Activated CD8-positive, alpha-beta T cell treated with anti-CD3 and anti-CD28 coated beads for 36 hours (primary cell): ENCODE measurements around the gene PNMA8A. TPM values are rescaled to one million over a fixed set of nuclear protein-coding genes. Genes with fewer than 3 reads are reported as not detected.
A peak's percentile ranks its signal among the peaks of the same experiment; 100 is the strongest.

Experiments
- ATAC-seq: fragments of 200-7000 bp; cut with Tn5 transposase; one replicate; pipeline ENCODE4 v1.10.0; 2021; ENCODE audit warnings: mild to moderate bottlenecking, moderate library complexity
- CTCF ChIA-PET: fragments of 350-600 bp; sonication (Branson Sonifier 250); formaldehyde crosslinking; loops from one replicate; lab custom pipeline; 2021; ENCODE audit warnings: antibody characterized with exemption; lab: Charles Lee
- POLR2A ChIA-PET: fragments of 350-600 bp; sonication (Branson Sonifier 250); formaldehyde crosslinking; loops from one replicate; lab custom pipeline; 2021; ENCODE audit warnings: antibody characterized with exemption; lab: Charles Lee
- DNase-seq: peaks from one replicate; pipeline ENCODE4 v3.0.0-alpha.2; 2020
- H3K27ac Mint-ChIP-seq: one replicate; pipeline ENCODE4 v1.8.0; 2021; ENCODE audit warnings: mild to moderate bottlenecking, mixed read lengths
- H3K27me3 Mint-ChIP-seq: one replicate; pipeline ENCODE4 v1.8.0; 2021; ENCODE audit warnings: mixed read lengths
- H3K36me3 Mint-ChIP-seq: one replicate; pipeline ENCODE4 v1.8.0; 2021; ENCODE audit warnings: low read depth, mixed read lengths
- H3K4me1 Mint-ChIP-seq: one replicate; pipeline ENCODE4 v1.8.0; 2021; ENCODE audit warnings: low read depth, mixed read lengths
- H3K4me3 Mint-ChIP-seq: one replicate; pipeline ENCODE4 v1.8.0; 2021; ENCODE audit warnings: mild to moderate bottlenecking, moderate library complexity, mixed read lengths
- H3K9me3 Mint-ChIP-seq: one replicate; pipeline ENCODE4 v1.8.0; 2021; ENCODE audit warnings: mixed read lengths
- intact Hi-C: fragments of 100-400 bp; cut with micrococcal nuclease; formaldehyde crosslinking; loops from one replicate; pipeline ENCODE4 v1.10.0; 2022
- total RNA-seq, 2 experiments: library from RNA; stranded (reverse); gene quantifications; one replicate each; pipeline ENCODE4 v1.2.3, GENCODE V29; 2021
- TF ChIP-seq, protein P1 (sequence below): fragments of 200-600 bp; IDR thresholded peaks from one replicate; pipeline ENCODE4 v1.8.0; 2022; ENCODE audit warnings: antibody characterized with exemption, mild to moderate bottlenecking

Gene PNMA8A, protein sequence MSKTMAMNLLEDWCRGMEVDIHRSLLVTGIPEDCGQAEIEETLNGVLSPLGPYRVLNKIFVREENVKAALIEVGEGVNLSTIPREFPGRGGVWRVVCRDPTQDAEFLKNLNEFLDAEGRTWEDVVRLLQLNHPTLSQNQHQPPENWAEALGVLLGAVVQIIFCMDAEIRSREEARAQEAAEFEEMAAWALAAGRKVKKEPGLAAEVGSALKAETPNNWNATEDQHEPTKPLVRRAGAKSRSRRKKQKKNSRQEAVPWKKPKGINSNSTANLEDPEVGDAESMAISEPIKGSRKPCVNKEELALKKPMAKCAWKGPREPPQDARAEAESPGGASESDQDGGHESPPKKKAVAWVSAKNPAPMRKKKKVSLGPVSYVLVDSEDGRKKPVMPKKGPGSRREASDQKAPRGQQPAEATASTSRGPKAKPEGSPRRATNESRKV
- not detected for total RNA-seq

DNA sequence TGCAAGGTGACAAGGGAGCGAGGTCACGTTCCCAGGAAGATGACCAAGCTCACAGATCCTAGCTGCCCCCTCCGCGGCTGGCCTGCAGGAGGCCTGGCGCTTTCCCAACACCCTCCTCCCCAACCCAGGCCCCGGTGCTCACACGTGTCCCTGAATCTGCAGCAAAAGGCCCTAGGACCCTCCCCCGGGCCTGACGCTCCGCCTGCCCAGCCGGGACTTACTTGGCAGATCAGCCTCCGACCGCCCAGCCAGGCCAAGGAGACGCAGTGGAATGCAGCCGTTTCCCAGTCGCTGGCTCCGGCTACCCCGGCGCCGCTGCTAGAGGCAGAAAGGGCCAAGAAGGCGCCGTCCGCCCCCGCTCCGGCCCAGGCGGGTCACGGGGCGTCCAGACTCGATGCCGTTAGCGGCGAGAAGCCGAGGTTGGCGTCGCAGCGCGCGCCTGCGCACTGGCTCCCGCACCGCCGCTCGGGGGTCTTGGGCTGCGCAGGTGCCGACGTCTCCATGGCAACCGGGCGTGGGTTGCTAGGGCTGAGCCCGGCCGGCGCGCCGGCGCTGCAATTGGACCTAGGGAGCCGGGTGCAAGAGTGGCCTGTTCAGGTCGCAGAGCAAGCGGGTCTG lies at the start of gene PNMA8A:
TSS of gene PNMA8A (minus strand) at position 448 of the 618 bp plus-strand sequence. CDS start 528 bp downstream, outside the sequence.
- H3K4me3 Mint-ChIP-seq, result no peak within 1 kb of the TSS
- H3K27ac Mint-ChIP-seq, result no peak within 1 kb of the TSS
- no peak for ATAC-seq
- H3K36me3 Mint-ChIP-seq, result no peaks in the 10 kb centered on the region
- intact Hi-C loops, result no loop called here
- no peaks in the 10 kb centered on the region for H3K9me3 Mint-ChIP-seq
- TF ChIP-seq, protein P1, sequence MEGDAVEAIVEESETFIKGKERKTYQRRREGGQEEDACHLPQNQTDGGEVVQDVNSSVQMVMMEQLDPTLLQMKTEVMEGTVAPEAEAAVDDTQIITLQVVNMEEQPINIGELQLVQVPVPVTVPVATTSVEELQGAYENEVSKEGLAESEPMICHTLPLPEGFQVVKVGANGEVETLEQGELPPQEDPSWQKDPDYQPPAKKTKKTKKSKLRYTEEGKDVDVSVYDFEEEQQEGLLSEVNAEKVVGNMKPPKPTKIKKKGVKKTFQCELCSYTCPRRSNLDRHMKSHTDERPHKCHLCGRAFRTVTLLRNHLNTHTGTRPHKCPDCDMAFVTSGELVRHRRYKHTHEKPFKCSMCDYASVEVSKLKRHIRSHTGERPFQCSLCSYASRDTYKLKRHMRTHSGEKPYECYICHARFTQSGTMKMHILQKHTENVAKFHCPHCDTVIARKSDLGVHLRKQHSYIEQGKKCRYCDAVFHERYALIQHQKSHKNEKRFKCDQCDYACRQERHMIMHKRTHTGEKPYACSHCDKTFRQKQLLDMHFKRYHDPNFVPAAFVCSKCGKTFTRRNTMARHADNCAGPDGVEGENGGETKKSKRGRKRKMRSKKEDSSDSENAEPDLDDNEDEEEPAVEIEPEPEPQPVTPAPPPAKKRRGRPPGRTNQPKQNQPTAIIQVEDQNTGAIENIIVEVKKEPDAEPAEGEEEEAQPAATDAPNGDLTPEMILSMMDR, result no peak
- ChIA-PET CTCF (interaction anchor here (1.1 kb wide), 1 partner anchor 76 kb away, joined by 3 read pairs; no protein-coding TSS in a partner anchor), POLR2A (no interaction called here)
- H3K4me1 Mint-ChIP-seq, result no peaks in the 10 kb centered on the region
- H3K27me3 Mint-ChIP-seq, result peaks cover 41% of the 10 kb centered on the region
- no peak for DNase-seq

DNA sequence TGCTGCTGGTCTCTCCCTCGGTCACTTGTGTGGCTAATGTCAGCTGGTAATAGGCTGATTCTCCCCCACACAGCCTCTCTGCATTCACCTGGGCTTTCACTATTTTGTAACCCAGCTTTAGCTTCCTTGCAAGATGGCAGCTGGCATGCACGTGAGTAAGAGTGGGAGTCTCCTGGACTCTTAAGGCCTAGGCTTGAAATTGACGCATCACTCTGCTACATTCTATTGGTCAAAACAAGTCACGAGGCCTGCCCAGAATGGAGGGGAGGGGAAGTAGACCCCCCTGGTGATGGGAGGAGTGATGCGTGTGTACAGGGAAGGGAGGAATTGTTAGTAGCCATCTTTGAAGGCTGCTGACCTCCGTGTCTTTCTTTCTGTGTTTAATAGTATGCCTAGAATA lies 49.3 kb upstream of the PNMA8A start:
- POLR2A ChIA-PET, result interaction anchor here (0.9 kb wide), 1 partner anchor 12 kb away, joined by 4 read pairs; no protein-coding TSS in a partner anchor
- Mint-ChIP-seq H3K27me3 (no peaks in the 10 kb centered on the region), H3K9me3 (peaks cover 5% of the 10 kb centered on the region), H3K36me3 (peaks cover 7% of the 10 kb centered on the region), H3K4me3 (no peak overlapping the region), H3K27ac (peak overlapping the region; percentile 64), H3K4me1 (peaks cover 41% of the 10 kb centered on the region)
- ATAC-seq (no peak), DNase-seq (peak; percentile 26)
- CTCF ChIA-PET, result interaction anchor here (1.2 to 14.4 kb wide), 4 partner anchors 9 to 125 kb away, joined by 3 to 219 read pairs (median 14); no protein-coding TSS in a partner anchor
- intact Hi-C loops, result no loop called here
- TF ChIP-seq, protein P1, result no peak

DNA sequence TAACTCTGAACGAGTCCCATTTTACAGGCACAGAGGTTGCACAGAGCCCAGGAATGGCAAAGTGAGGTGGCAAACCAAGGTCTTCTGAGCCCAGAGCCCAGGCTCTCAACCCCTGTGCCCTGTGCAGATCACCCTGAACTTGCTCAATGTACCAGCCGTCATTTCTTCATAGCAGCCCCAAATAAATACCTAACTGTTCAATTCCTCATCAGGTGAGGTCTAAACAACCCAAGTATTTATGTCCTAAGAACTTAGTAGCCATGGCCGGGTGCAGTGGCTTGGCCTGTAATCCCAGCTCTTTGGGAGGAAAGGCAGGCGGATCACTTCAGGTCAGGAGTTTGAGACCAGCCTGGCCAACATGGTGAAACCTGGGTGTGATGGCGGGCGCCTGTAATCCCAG lies 46.1 kb upstream of the PNMA8A start:
- POLR2A ChIA-PET, result interaction anchor here (0.8 kb wide), 1 partner anchor 110 kb away, joined by 3 read pairs; no protein-coding TSS in a partner anchor
- H3K27ac Mint-ChIP-seq, result peak overlapping the region; percentile 27

DNA sequence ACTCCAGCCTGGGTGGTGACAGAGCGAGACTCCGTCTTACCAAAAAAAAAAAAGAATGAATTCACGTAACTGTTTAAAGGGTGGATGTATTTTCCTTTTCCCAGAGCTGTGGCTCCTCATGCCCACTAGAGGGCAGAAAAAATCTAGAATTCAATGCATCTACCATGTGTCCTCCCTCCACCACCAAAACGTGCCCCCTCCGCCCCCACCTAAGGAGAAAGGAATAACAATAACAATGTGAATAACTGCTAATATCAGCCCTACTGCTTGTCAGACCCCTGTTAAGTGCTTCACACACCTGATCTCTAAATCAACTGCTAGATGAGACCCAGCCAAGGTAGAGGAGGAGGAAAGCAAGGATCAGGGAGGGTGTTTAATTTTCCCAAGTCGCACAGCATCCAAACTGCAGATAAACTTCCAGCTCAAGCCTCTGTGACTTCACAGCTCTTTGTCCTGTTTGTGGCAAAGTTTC lies 44.6 kb upstream of the PNMA8A start:
- peaks cover 8% of the 10 kb centered on the region for H3K9me3 Mint-ChIP-seq
- ChIA-PET POLR2A (interaction anchor here (0.7 to 1.1 kb wide), 2 partner anchors 11 to 146 kb away, joined by 3 read pairs; no protein-coding TSS in a partner anchor), CTCF (interaction anchor here (0.9 to 14.4 kb wide), 12 partner anchors 8 to 151 kb away, joined by 3 to 219 read pairs (median 6); no protein-coding TSS in a partner anchor)
- ATAC-seq (peak; percentile 78), DNase-seq (peak; percentile 55)
- TF ChIP-seq, protein P1, result peak; percentile 79
- intact Hi-C loops, result no loop called here
- H3K4me1 Mint-ChIP-seq, result peaks cover 25% of the 10 kb centered on the region
- H3K36me3 Mint-ChIP-seq, result no peaks in the 10 kb centered on the region
- H3K27ac Mint-ChIP-seq, result no peak overlapping the region
- H3K4me3 Mint-ChIP-seq, result no peak overlapping the region
- peaks cover 10% of the 10 kb centered on the region for H3K27me3 Mint-ChIP-seq

More for the DNA sequence above, 46.1 kb upstream of the PNMA8A start:
- TF ChIP-seq, protein P1, result no peak
- no peaks in the 10 kb centered on the region for H3K36me3 Mint-ChIP-seq
- H3K4me3 Mint-ChIP-seq, result no peak overlapping the region
- H3K4me1 Mint-ChIP-seq, result peaks cover 30% of the 10 kb centered on the region
- H3K9me3 Mint-ChIP-seq, result no peaks in the 10 kb centered on the region
- ATAC-seq (no peak), DNase-seq (no peak)
- CTCF ChIA-PET, result interaction anchor here (1.4 to 14.4 kb wide), 8 partner anchors 10 to 153 kb away, joined by 4 to 219 read pairs (median 10); no protein-coding TSS in a partner anchor
- H3K27me3 Mint-ChIP-seq, result peaks cover 4% of the 10 kb centered on the region
- intact Hi-C loops, result no loop called here
